Body of pancreas (tissue), 4 donors: ENCODE data around the gene NOL6. TPM values are rescaled to one million over a fixed set of nuclear protein-coding genes. Genes with fewer than 3 reads are reported as not detected.

Experiments
- ATAC-seq: fragments of 150-250 bp; one replicate; pipeline ENCODE4 v1.9.1; 2016
- DNase-seq, 4 donors: peaks; one replicate each; pipeline ENCODE4 v3.0.0-alpha.2; 2019
- H3K27ac ChIP-seq, 4 donors: fragments of 200-600 bp; sonication (generic); 1 replicate in 3 of 4; 2 replicates in 1 of 4; pipeline versions ENCODE4 v1.5.1 to v1.6.1; 2016 to 2019; ENCODE audit warnings: mild to moderate bottlenecking in 1 of 4, mixed read lengths in 1 of 4, moderate library complexity in 1 of 4
- H3K27me3 ChIP-seq, 2 donors: fragments of 200-600 bp; sonication (generic); one replicate each; pipeline ENCODE4 v1.6.0; 2016; ENCODE audit warnings: mild to moderate bottlenecking in 1 of 2
- H3K36me3 ChIP-seq, 2 donors: fragments of 200-600 bp; sonication (generic); replicated peaks in 1 of 2; 2 replicates each; pipeline ENCODE4 v1.5.1; 2016; ENCODE audit warnings: low read depth in 2 of 2; ENCODE audit not compliant: insufficient read depth in 1 of 2
- H3K4me1 ChIP-seq: fragments of 200-600 bp; sonication (generic); one replicate; pipeline ENCODE4 v1.6.0; 2016
- H3K4me3 ChIP-seq, 2 donors: fragments of 200-600 bp; sonication (generic); 1 replicate in 1 of 2; 2 replicates in 1 of 2; pipeline ENCODE4 v1.5.1; 2016 to 2019
- H3K9me3 ChIP-seq, 3 donors: fragments of 200-600 bp; sonication (generic); 1 replicate in 2 of 3; 2 replicates in 1 of 3; pipeline ENCODE4 v1.5.1; 2016
- POLR2A ChIP-seq, 3 donors: fragments of 450-650 bp; IDR thresholded peaks; one replicate each; pipeline ENCODE4 v1.6.1; 2016; ENCODE audit warnings: antibody characterized with exemption in 3 of 3, mild to moderate bottlenecking in 2 of 3
- WGBS, 2 donors: methylation state at CpG; one replicate each; pipeline ENCODE4 v1.1.5; 2017; 5-methylcytosine and 5-hydroxymethylcytosine counted together
- intact Hi-C: fragments of 100-400 bp; cut with DNase I; formaldehyde crosslinking; loops from one replicate; pipeline ENCODE4 v1.15.1; 2023
- total RNA-seq, 2 donors: library from RNA; depleted of rRNA; stranded (reverse); fragments of >200 nt; gene quantifications; one replicate each; pipeline ENCODE4 v1.1.0, GENCODE V29; 2016
- TF ChIP-seq, protein P1 (sequence below), 7 experiments: fragments of 450-650 bp in 4 of 7; fragments of 200-600 bp in 3 of 7; sonication (generic) in 3 of 7; IDR thresholded peaks; one replicate each; pipeline ENCODE4 v1.5.1; 2016 to 2019; ENCODE audit warnings: antibody characterized with exemption in 7 of 7

NOL6 gene
- total RNA-seq, 2 donors from 2014 or later, result 14.8 to 23.1 TPM

GRCh38 chr9:33475357-33475756 lies 1.6 kb upstream of the NOL6 start:
- no peak for ATAC-seq
- Histone ChIP-seq H3K27ac (no peak overlapping the region), H3K4me3 (no peak overlapping the region), H3K9me3 (no peaks in the 10 kb centered on the region), H3K36me3 (no peaks in the 10 kb centered on the region), H3K4me1 (peaks cover 18% of the 10 kb centered on the region), H3K27me3 (no peaks in the 10 kb centered on the region)
- intact Hi-C loops, result no loop called here
- WGBS, 2 donors, result 79 to 94% methylated on average over 1 of the region's 1 CpG
- no peak for DNase-seq
- no peak for TF ChIP-seq POLR2A (IDR thresholded peaks at IDR 0.05)
- TF ChIP-seq, protein P1, sequence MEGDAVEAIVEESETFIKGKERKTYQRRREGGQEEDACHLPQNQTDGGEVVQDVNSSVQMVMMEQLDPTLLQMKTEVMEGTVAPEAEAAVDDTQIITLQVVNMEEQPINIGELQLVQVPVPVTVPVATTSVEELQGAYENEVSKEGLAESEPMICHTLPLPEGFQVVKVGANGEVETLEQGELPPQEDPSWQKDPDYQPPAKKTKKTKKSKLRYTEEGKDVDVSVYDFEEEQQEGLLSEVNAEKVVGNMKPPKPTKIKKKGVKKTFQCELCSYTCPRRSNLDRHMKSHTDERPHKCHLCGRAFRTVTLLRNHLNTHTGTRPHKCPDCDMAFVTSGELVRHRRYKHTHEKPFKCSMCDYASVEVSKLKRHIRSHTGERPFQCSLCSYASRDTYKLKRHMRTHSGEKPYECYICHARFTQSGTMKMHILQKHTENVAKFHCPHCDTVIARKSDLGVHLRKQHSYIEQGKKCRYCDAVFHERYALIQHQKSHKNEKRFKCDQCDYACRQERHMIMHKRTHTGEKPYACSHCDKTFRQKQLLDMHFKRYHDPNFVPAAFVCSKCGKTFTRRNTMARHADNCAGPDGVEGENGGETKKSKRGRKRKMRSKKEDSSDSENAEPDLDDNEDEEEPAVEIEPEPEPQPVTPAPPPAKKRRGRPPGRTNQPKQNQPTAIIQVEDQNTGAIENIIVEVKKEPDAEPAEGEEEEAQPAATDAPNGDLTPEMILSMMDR (IDR thresholded peaks at IDR 0.05), result no peak

DNA sequence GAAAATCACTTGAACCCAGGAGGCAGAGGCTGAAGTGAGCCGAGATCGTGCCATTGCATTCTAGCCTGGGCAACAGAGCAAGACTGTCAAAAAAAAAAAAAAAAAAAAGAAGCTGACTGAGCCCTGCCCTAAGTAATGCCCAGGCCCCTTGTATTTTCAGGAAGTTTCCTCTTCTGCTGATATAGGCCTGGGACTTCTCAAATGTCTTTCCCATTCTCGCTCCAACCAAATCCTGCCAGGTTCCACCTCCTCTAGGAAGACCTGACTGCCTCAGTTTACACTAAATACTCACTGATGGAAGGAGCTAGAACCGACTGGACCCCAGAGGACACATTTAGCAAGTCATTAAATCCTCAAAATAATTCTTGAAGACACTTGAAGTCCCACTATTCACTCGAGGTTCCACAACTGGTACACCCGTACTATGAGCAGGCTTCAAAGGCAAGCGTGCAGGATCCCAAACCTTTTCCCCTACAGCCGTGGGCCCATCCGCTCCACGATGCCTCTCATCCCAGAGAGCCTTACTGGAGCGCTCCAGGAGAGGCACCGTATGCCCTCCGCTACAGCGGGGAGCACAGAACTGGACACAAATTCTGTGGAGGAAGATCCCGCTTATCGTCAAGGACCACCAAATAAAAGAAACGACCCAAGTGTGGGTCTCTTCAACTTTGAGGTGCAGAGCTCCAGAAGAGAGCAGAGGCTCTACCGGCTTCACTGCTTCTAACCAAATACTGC lies 676 bp downstream of the NOL6 start:
- TF ChIP-seq POLR2A (IDR thresholded peaks at IDR 0.05), result no peak
- peak overlapping the region in 2 of 4 donors; percentile 62 to 64 for H3K27ac ChIP-seq
- DNase-seq (no peak), ATAC-seq (no peak)
- H3K27me3 ChIP-seq, result no peaks in the 10 kb centered on the region
- WGBS, 2 donors, result 9% methylated on average over 15 to 18 of the region's 18 CpGs
- intact Hi-C loops, result no loop called here
- H3K9me3 ChIP-seq, result no peaks in the 10 kb centered on the region
- peak overlapping the region; percentile 53 to 100 for H3K4me3 ChIP-seq
- H3K4me1 ChIP-seq, result peaks cover 18% of the 10 kb centered on the region
- H3K36me3 ChIP-seq, result peaks cover 9 to 19% of the 10 kb centered on the region in 2 donors

- DNase-seq, result no peak
- H3K4me3 ChIP-seq, result no peak overlapping the region
Observed at GRCh38 chr9:33472171-33472880, 1.4 kb downstream of the NOL6 start.

GRCh38 chr9:33471361-33471760 lies 2.4 kb downstream of the NOL6 start:
- Histone ChIP-seq H3K27me3 (no peaks in the 10 kb centered on the region), H3K4me1 (peaks cover 18% of the 10 kb centered on the region), H3K27ac (no peak overlapping the region), H3K4me3 (no peak overlapping the region), H3K36me3 (peaks cover 14 to 26% of the 10 kb centered on the region in 2 donors), H3K9me3 (no peaks in the 10 kb centered on the region)
- DNase-seq (no peak), ATAC-seq (no peak)
- intact Hi-C loops, result no loop called here
- 84 to 95% methylated on average over 2 of the region's 2 CpGs for WGBS, 2 donors
- TF ChIP-seq, protein P1 (IDR thresholded peaks at IDR 0.05), result no peak
- TF ChIP-seq POLR2A (IDR thresholded peaks at IDR 0.05), result no peak

More at GRCh38 chr9:33472171-33472880, 1.4 kb downstream of the NOL6 start:
- Histone ChIP-seq H3K27ac (no peak overlapping the region), H3K4me1 (peaks cover 18% of the 10 kb centered on the region), H3K36me3 (peaks cover 12 to 26% of the 10 kb centered on the region in 2 donors), H3K27me3 (no peaks in the 10 kb centered on the region), H3K9me3 (no peaks in the 10 kb centered on the region)
- intact Hi-C loops, result no loop called here
- no peak for ATAC-seq
- WGBS, 2 donors, result 79 to 85% methylated on average over 8 to 16 of the region's 16 CpGs
- TF ChIP-seq POLR2A (IDR thresholded peaks at IDR 0.05), result no peak
- TF ChIP-seq, protein P1 (IDR thresholded peaks at IDR 0.05), result no peak

DNA sequence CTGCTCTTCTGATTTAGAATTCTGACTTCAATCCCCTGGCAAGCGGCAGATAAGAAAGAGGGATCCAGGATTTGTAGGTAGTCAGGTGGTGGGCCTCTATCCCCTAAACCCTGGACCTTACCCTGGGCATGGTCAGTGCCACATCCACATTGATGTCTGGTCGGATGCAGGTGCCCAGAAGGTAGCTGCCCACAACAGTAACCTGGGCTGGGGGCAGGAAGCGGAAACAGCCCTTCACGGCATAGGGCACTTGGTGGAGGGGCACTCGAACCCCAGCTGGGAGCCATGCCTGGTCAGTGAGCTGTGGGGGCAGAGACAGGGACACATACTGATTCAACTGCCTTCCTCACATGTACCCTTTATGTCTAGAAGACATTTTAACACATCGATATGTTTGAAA lies 3.8 kb downstream of the NOL6 start:
- Histone ChIP-seq H3K27me3 (no peaks in the 10 kb centered on the region), H3K4me3 (no peak overlapping the region), H3K9me3 (no peaks in the 10 kb centered on the region), H3K4me1 (peaks cover 18% of the 10 kb centered on the region), H3K36me3 (peaks cover 23 to 39% of the 10 kb centered on the region in 2 donors), H3K27ac (no peak overlapping the region)
- no peak for ATAC-seq
- intact Hi-C loops, result loop anchor here (5.0 to 10.0 kb wide), 2 partner anchors 68 to 95 kb away; partner anchors contain the start of gene AQP7
- TF ChIP-seq, protein P1 (IDR thresholded peaks at IDR 0.05), result no peak
- TF ChIP-seq POLR2A (IDR thresholded peaks at IDR 0.05), result no peak
- DNase-seq, result no peak
- WGBS, 2 donors, result 87 to 90% methylated on average over 5 to 6 of the region's 6 CpGs
